CD4-positive, alpha-beta T cell treated with Interleukin-15 for 1 hour (primary cell): Measurements from ENCODE around the gene CHKA.

Experiments used
- DNase-seq: peaks from one replicate; pipeline ENCODE4 v3.0.0-alpha.2; 2020

Gene CHKA

GRCh38 chr11:68012044-68012842 lies 108.9 kb downstream of the CHKA start:
- no peak for DNase-seq

GRCh38 chr11:68011051-68011943 lies 109.9 kb downstream of the CHKA start:
- DNase-seq = no peak

GRCh38 chr11:68010090-68011041 lies 110.8 kb downstream of the CHKA start, which contains the start of gene ALDH3B1:
Gene ALDH3B1 (plus strand): TSS chr11:68010327. CDS start chr11:68015298, 4,971 bp downstream.
- DNase-seq = peak; percentile 75

- DNase-seq = no peak
Observed at GRCh38 chr11:68009391-68010089, 111.6 kb downstream of the CHKA start.

- no peak for DNase-seq
Observed at GRCh38 chr11:68008381-68009337, 112.5 kb downstream of the CHKA start.

GRCh38 chr11:68007498-68008380 lies 113.4 kb downstream of the CHKA start:
- DNase-seq = no peak

- no peak for DNase-seq
Observed at GRCh38 chr11:68006606-68007166, 114.5 kb downstream of the CHKA start.

GRCh38 chr11:68004551-68005335 lies 116.4 kb downstream of the CHKA start:
- DNase-seq = no peak

- peak; percentile 86 for DNase-seq
Observed at GRCh38 chr11:68003846-68004550, 117.2 kb downstream of the CHKA start, which contains the start of gene UNC93B1. Gene UNC93B1 (minus strand): TSS chr11:68004097. CDS start chr11:68004043, 54 bp downstream.

GRCh38 chr11:68002938-68003845 lies 118.0 kb downstream of the CHKA start:
- peak; percentile 68 for DNase-seq
